ENCODE data around the gene CAD.
A peak's percentile ranks its signal among the peaks of the same experiment; 100 is the strongest.
"Not testable (repeated sequence)": the region's sequence is repeated elsewhere in the genome, so short reads cannot be mapped to it uniquely, and the experiment has no call there.

Gene CAD

GRCh38 chr2:27195799-27196198 lies 21.4 kb upstream of the CAD start:
- in situ Hi-C loops (cut with MboI; ENCODE audit: low pct_unique_long_range_greater_than_20kb, low sequenced_read_pairs); DNase-seq: not testable (repeated sequence)

GRCh38 chr2:27198068-27198467 lies 19.1 kb upstream of the CAD start:
- in situ Hi-C loops (cut with MboI; ENCODE audit: low pct_unique_long_range_greater_than_20kb, low sequenced_read_pairs); DNase-seq: not testable (repeated sequence)

GRCh38 chr2:27198627-27199026 lies 18.5 kb upstream of the CAD start:
- no peak for DNase-seq
- in situ Hi-C loops (cut with MboI; ENCODE audit: low pct_unique_long_range_greater_than_20kb, low sequenced_read_pairs) = no loop called here

- no peak for DNase-seq
- in situ Hi-C loops (cut with MboI; ENCODE audit: low pct_unique_long_range_greater_than_20kb, low sequenced_read_pairs) = no loop called here
Observed at GRCh38 chr2:27199241-27199640, 17.9 kb upstream of the CAD start.

- in situ Hi-C loops (cut with MboI; ENCODE audit: low pct_unique_long_range_greater_than_20kb, low sequenced_read_pairs) = no loop called here
- no peak for DNase-seq
Observed at GRCh38 chr2:27201675-27202074, 15.5 kb upstream of the CAD start.

GRCh38 chr2:27202854-27203253 lies 14.3 kb upstream of the CAD start:
- in situ Hi-C loops (cut with MboI; ENCODE audit: low pct_unique_long_range_greater_than_20kb, low sequenced_read_pairs) = no loop called here
- no peak for DNase-seq

GRCh38 chr2:27203741-27204140 lies 13.4 kb upstream of the CAD start:
- in situ Hi-C loops (cut with MboI; ENCODE audit: low pct_unique_long_range_greater_than_20kb, low sequenced_read_pairs) = no loop called here
- DNase-seq = no peak

GRCh38 chr2:27204566-27204965 lies 12.6 kb upstream of the CAD start:
- in situ Hi-C loops (cut with MboI; ENCODE audit: low pct_unique_long_range_greater_than_20kb, low sequenced_read_pairs) = no loop called here
- DNase-seq = no peak

GRCh38 chr2:27205206-27205605 lies 12.0 kb upstream of the CAD start:
- no peak for DNase-seq
- in situ Hi-C loops (cut with MboI; ENCODE audit: low pct_unique_long_range_greater_than_20kb, low sequenced_read_pairs) = no loop called here

- in situ Hi-C loops (cut with MboI; ENCODE audit: low pct_unique_long_range_greater_than_20kb, low sequenced_read_pairs) = no loop called here
- DNase-seq = no peak
Observed at GRCh38 chr2:27206346-27206745, 10.8 kb upstream of the CAD start.

GRCh38 chr2:27208486-27209050 lies 8.6 kb upstream of the CAD start:
- no peak for DNase-seq
- in situ Hi-C loops (cut with MboI; ENCODE audit: low pct_unique_long_range_greater_than_20kb, low sequenced_read_pairs) = no loop called here

- peak; percentile 15 for DNase-seq
- in situ Hi-C loops (cut with MboI; ENCODE audit: low pct_unique_long_range_greater_than_20kb, low sequenced_read_pairs) = no loop called here
Observed at GRCh38 chr2:27209621-27210401, 7.4 kb upstream of the CAD start.

GRCh38 chr2:27211241-27211942 lies 5.8 kb upstream of the CAD start:
- DNase-seq = peak; percentile 54
- in situ Hi-C loops (cut with MboI; ENCODE audit: low pct_unique_long_range_greater_than_20kb, low sequenced_read_pairs) = no loop called here

- peak; percentile 89 for DNase-seq
- in situ Hi-C loops (cut with MboI; ENCODE audit: low pct_unique_long_range_greater_than_20kb, low sequenced_read_pairs) = no loop called here
Observed at GRCh38 chr2:27211943-27212625, 5.1 kb upstream of the CAD start, which contains the start of the genes ATRAID and SLC5A6. ATRAID (plus strand) TSS chr2:27212041; CDS start chr2:27212369, 328 bp downstream. SLC5A6 (minus strand) TSS chr2:27212268; CDS start chr2:27207650, 4,618 bp downstream.

- in situ Hi-C loops (cut with MboI; ENCODE audit: low pct_unique_long_range_greater_than_20kb, low sequenced_read_pairs) = no loop called here
- DNase-seq = no peak
Observed at GRCh38 chr2:27212626-27213471, 4.3 kb upstream of the CAD start.

GRCh38 chr2:27214941-27215340 lies 2.2 kb upstream of the CAD start:
- DNase-seq = no peak
- in situ Hi-C loops (cut with MboI; ENCODE audit: low pct_unique_long_range_greater_than_20kb, low sequenced_read_pairs) = no loop called here

GRCh38 chr2:27216416-27217137 lies 592 bp upstream of the CAD start:
- in situ Hi-C loops (cut with MboI; ENCODE audit: low pct_unique_long_range_greater_than_20kb, low sequenced_read_pairs) = no loop called here
- no peak for DNase-seq

- peak; percentile 18 for DNase-seq
- in situ Hi-C loops (cut with MboI; ENCODE audit: low pct_unique_long_range_greater_than_20kb, low sequenced_read_pairs) = no loop called here
Observed at GRCh38 chr2:27218614-27219013, 1.4 kb downstream of the CAD start.

Data from KBM-7 (cell line).